ENCODE results near the gene APLN.

The APLN gene

GRCh38 chrX:129690435-129690834 is 35.7 kb upstream of the APLN start:
- FAIRE-seq (no peak), DNase-seq (ENCODE audit: insufficient read length) (no peak)
- TF ChIP-seq POLR2AphosphoS5 (IDR thresholded peaks at IDR 0.05; ENCODE audit: low read depth, low read length) (no peak), TAF1 (IDR thresholded peaks at IDR 0.05; ENCODE audit: borderline replicate concordance, low read depth, low read length) (no peak), POLR2A (IDR thresholded peaks at IDR 0.05; ENCODE audit: low read depth, low read length) (no peak)

- no peak for DNase-seq (ENCODE audit: insufficient read length)
- TF ChIP-seq TAF1 (IDR thresholded peaks at IDR 0.05; ENCODE audit: borderline replicate concordance, low read depth, low read length) (no peak), POLR2A (IDR thresholded peaks at IDR 0.05; ENCODE audit: low read depth, low read length) (no peak), POLR2AphosphoS5 (IDR thresholded peaks at IDR 0.05; ENCODE audit: low read depth, low read length) (no peak)
- FAIRE-seq, result no peak
Measured at GRCh38 chrX:129689796-129690195, 35.0 kb upstream of the APLN start.

- DNase-seq (ENCODE audit: insufficient read length) (no peak), FAIRE-seq (no peak)
- TF ChIP-seq TAF1 (IDR thresholded peaks at IDR 0.05; ENCODE audit: borderline replicate concordance, low read depth, low read length), result no peak
- TF ChIP-seq POLR2AphosphoS5 (IDR thresholded peaks at IDR 0.05; ENCODE audit: low read depth, low read length), result no peak
- no peak for TF ChIP-seq POLR2A (IDR thresholded peaks at IDR 0.05; ENCODE audit: low read depth, low read length)
Measured at GRCh38 chrX:129688097-129688496, 33.3 kb upstream of the APLN start.

GRCh38 chrX:129686422-129686948 is 31.7 kb upstream of the APLN start:
- DNase-seq (ENCODE audit: insufficient read length) (no peak), FAIRE-seq (no peak)
- no peak for TF ChIP-seq POLR2A (IDR thresholded peaks at IDR 0.05; ENCODE audit: low read depth, low read length)
- no peak for TF ChIP-seq POLR2AphosphoS5 (IDR thresholded peaks at IDR 0.05; ENCODE audit: low read depth, low read length)
- TF ChIP-seq TAF1 (IDR thresholded peaks at IDR 0.05; ENCODE audit: borderline replicate concordance, low read depth, low read length), result no peak

- TF ChIP-seq POLR2A (IDR thresholded peaks at IDR 0.05; ENCODE audit: low read depth, low read length) (no peak), POLR2AphosphoS5 (IDR thresholded peaks at IDR 0.05; ENCODE audit: low read depth, low read length) (no peak), TAF1 (IDR thresholded peaks at IDR 0.05; ENCODE audit: borderline replicate concordance, low read depth, low read length) (no peak)
- DNase-seq (ENCODE audit: insufficient read length) (no peak), FAIRE-seq (no peak)
Measured at GRCh38 chrX:129682979-129683378, 28.2 kb upstream of the APLN start.

- FAIRE-seq (no peak), DNase-seq (ENCODE audit: insufficient read length) (no peak)
- no peak for TF ChIP-seq TAF1 (IDR thresholded peaks at IDR 0.05; ENCODE audit: borderline replicate concordance, low read depth, low read length)
- TF ChIP-seq POLR2AphosphoS5 (IDR thresholded peaks at IDR 0.05; ENCODE audit: low read depth, low read length), result no peak
- no peak for TF ChIP-seq POLR2A (IDR thresholded peaks at IDR 0.05; ENCODE audit: low read depth, low read length)
Measured at GRCh38 chrX:129679901-129680300, 25.1 kb upstream of the APLN start.

- TF ChIP-seq POLR2A (IDR thresholded peaks at IDR 0.05; ENCODE audit: low read depth, low read length) (no peak), TAF1 (IDR thresholded peaks at IDR 0.05; ENCODE audit: borderline replicate concordance, low read depth, low read length) (no peak), POLR2AphosphoS5 (IDR thresholded peaks at IDR 0.05; ENCODE audit: low read depth, low read length) (no peak)
- DNase-seq (ENCODE audit: insufficient read length) (no peak), FAIRE-seq (no peak)
Measured at GRCh38 chrX:129678614-129679195, 23.9 kb upstream of the APLN start.

- FAIRE-seq, result no peak
- TF ChIP-seq POLR2AphosphoS5 (IDR thresholded peaks at IDR 0.05; ENCODE audit: low read depth, low read length) (no peak), POLR2A (IDR thresholded peaks at IDR 0.05; ENCODE audit: low read depth, low read length) (no peak), TAF1 (IDR thresholded peaks at IDR 0.05; ENCODE audit: borderline replicate concordance, low read depth, low read length) (no peak)
Measured at GRCh38 chrX:129667412-129667811, 12.7 kb upstream of the APLN start.

GRCh38 chrX:129665916-129666644 is 11.3 kb upstream of the APLN start:
- TF ChIP-seq POLR2A (IDR thresholded peaks at IDR 0.05; ENCODE audit: low read depth, low read length) (no peak), POLR2AphosphoS5 (IDR thresholded peaks at IDR 0.05; ENCODE audit: low read depth, low read length) (no peak), TAF1 (IDR thresholded peaks at IDR 0.05; ENCODE audit: borderline replicate concordance, low read depth, low read length) (no peak)
- no peak for FAIRE-seq
- no peak for DNase-seq (ENCODE audit: insufficient read length)

More at GRCh38 chrX:129667412-129667811, 12.7 kb upstream of the APLN start:
- no peak for DNase-seq (ENCODE audit: insufficient read length)

GRCh38 chrX:129663171-129663570 is 8.4 kb upstream of the APLN start:
- DNase-seq (ENCODE audit: insufficient read length) (no peak), FAIRE-seq (no peak)
- TF ChIP-seq TAF1 (IDR thresholded peaks at IDR 0.05; ENCODE audit: borderline replicate concordance, low read depth, low read length), result no peak
- no peak for TF ChIP-seq POLR2AphosphoS5 (IDR thresholded peaks at IDR 0.05; ENCODE audit: low read depth, low read length)
- no peak for TF ChIP-seq POLR2A (IDR thresholded peaks at IDR 0.05; ENCODE audit: low read depth, low read length)

- TF ChIP-seq POLR2A (IDR thresholded peaks at IDR 0.05; ENCODE audit: low read depth, low read length) (no peak), TAF1 (IDR thresholded peaks at IDR 0.05; ENCODE audit: borderline replicate concordance, low read depth, low read length) (no peak), POLR2AphosphoS5 (IDR thresholded peaks at IDR 0.05; ENCODE audit: low read depth, low read length) (no peak)
- DNase-seq (ENCODE audit: insufficient read length), result no peak
- no peak for FAIRE-seq
Measured at GRCh38 chrX:129661369-129661768, 6.6 kb upstream of the APLN start.

- FAIRE-seq (no peak), DNase-seq (ENCODE audit: insufficient read length) (no peak)
- no peak for TF ChIP-seq POLR2AphosphoS5 (IDR thresholded peaks at IDR 0.05; ENCODE audit: low read depth, low read length)
- TF ChIP-seq POLR2A (IDR thresholded peaks at IDR 0.05; ENCODE audit: low read depth, low read length), result no peak
- no peak for TF ChIP-seq TAF1 (IDR thresholded peaks at IDR 0.05; ENCODE audit: borderline replicate concordance, low read depth, low read length)
Measured at GRCh38 chrX:129659861-129660260, 5.1 kb upstream of the APLN start.
